ENCODE measurements around the gene UBAP2. TPM values are rescaled to one million over a fixed set of nuclear protein-coding genes. Genes with fewer than 3 reads are reported as not detected.

UBAP2 gene
- total RNA-seq, 6 experiments from 2014 or later, result 9.5 to 15.9 (median 11.4) TPM

DNA sequence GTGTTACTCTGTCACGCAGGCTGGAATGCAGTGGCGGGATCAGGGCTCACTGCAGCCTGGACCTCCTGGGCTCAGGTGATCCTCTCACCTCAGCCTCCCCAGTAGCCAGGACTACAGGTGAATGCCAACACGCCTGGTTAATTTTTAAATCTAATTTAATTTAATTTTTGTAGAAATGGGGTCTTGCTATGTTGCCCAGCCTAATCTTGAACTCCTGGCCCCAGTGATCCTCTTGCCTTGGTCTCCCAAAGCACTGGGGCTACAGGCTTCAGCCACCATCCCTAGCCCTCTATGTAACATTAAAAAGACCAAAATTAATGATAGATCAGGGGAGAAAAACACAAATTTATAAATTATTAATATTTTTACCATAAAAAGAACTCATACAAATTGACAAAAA lies 11.3 kb upstream of the UBAP2 start:
- no peak overlapping the region for H3K27ac ChIP-seq
- H3K4me3 ChIP-seq, result no peak overlapping the region
- H3K27me3 ChIP-seq, result no peaks in the 10 kb centered on the region
- WGBS (ENCODE audit: insufficient coverage, low coverage, low lambda C conversion rate, missing lambda C conversion rate), result 96% methylated on average over 3 of the region's 3 CpGs
- no peak for DNase-seq
- no peaks in the 10 kb centered on the region for H3K9me3 ChIP-seq
- no peaks in the 10 kb centered on the region for H3K36me3 ChIP-seq
- intact Hi-C loops (cut with DNase I), result no loop called here
- no peaks in the 10 kb centered on the region for H3K4me1 ChIP-seq
- no peak for ATAC-seq
- TF ChIP-seq POLR2A (IDR thresholded peaks at IDR 0.05), result no peak
- TF ChIP-seq, protein P1, sequence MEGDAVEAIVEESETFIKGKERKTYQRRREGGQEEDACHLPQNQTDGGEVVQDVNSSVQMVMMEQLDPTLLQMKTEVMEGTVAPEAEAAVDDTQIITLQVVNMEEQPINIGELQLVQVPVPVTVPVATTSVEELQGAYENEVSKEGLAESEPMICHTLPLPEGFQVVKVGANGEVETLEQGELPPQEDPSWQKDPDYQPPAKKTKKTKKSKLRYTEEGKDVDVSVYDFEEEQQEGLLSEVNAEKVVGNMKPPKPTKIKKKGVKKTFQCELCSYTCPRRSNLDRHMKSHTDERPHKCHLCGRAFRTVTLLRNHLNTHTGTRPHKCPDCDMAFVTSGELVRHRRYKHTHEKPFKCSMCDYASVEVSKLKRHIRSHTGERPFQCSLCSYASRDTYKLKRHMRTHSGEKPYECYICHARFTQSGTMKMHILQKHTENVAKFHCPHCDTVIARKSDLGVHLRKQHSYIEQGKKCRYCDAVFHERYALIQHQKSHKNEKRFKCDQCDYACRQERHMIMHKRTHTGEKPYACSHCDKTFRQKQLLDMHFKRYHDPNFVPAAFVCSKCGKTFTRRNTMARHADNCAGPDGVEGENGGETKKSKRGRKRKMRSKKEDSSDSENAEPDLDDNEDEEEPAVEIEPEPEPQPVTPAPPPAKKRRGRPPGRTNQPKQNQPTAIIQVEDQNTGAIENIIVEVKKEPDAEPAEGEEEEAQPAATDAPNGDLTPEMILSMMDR (IDR thresholded peaks at IDR 0.05), result no peak

DNA sequence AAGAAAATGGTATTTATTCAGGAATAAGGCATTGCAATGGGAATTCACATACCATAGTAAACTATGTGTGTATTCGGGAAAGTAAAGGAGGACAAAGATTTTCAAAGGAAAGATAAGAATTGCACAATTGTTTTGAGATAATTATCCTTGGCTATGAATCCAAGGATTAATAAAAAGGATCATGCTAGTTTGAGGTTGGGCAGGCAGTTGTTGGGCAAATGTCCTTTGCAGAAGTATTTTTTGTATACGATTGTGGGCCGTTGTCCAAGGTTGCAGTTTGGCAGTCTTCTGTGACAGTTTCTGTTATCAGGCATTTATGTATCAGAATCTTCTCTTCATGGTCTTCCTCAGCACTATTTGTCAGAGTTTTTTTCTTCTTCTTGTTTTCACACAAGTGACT lies 10.6 kb upstream of the UBAP2 start:
- Histone ChIP-seq H3K4me3 (no peak overlapping the region), H3K9me3 (no peaks in the 10 kb centered on the region), H3K36me3 (no peaks in the 10 kb centered on the region), H3K27ac (no peak overlapping the region), H3K4me1 (no peaks in the 10 kb centered on the region), H3K27me3 (no peaks in the 10 kb centered on the region)
- DNase-seq, result no peak
- intact Hi-C loops (cut with DNase I), result no loop called here
- 19% methylated on average over 3 of the region's 3 CpGs for WGBS (ENCODE audit: insufficient coverage, low coverage, low lambda C conversion rate, missing lambda C conversion rate)
- no peak for TF ChIP-seq POLR2A (IDR thresholded peaks at IDR 0.05)
- TF ChIP-seq, protein P1 (IDR thresholded peaks at IDR 0.05), result no peak
- no peak for ATAC-seq

DNA sequence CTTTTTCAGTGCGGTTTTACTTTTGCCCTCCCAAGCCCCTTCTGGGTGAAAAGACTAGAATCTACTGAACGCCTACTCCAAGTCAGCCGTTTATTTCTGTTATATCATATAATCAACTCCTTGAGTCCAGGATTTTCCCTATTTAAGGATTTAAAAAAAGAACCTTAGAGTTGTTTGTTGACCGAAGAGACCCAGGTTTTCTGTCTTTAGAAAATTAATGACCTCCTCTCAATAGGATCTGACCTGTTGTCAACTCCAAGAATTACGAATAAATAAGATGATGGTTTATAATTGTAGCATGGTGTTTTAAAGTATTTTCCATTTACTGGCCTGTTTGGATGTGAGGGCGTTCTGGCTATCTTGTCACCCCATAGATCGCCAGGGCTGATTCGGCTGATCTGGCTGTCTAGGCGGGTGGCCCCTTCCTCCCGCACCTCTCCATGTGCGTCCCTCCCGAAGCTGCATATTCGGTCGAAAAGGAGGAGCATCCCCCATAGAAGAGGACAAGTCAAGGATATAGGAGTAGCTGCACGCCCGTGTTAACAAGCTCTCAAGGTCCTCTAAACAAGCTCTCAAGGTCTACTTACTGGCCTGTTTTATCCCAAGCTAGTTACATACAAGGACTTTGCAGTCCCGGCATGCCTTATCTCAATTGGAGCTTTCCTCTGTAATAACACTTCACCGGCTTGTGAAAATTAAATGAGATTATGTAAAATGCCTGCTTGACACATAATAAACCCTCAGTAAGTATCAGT lies 1.1 kb upstream of the UBAP2 start:
- peaks cover 0 to 18% (median 3%) of the 10 kb centered on the region in 4 donors for H3K4me1 ChIP-seq
- no peaks in the 10 kb centered on the region for H3K27me3 ChIP-seq
- 45% methylated on average over 18 of the region's 18 CpGs for WGBS (ENCODE audit: insufficient coverage, low coverage, low lambda C conversion rate, missing lambda C conversion rate)
- ATAC-seq (no peak), DNase-seq (no peak)
- TF ChIP-seq, protein P1 (IDR thresholded peaks at IDR 0.05), result no peak
- TF ChIP-seq POLR2A (IDR thresholded peaks at IDR 0.05), result peak; percentile 13
- H3K36me3 ChIP-seq, result no peaks in the 10 kb centered on the region
- peak overlapping the region; percentile 94 to 100 (median 100) for H3K4me3 ChIP-seq
- H3K9me3 ChIP-seq, result no peaks in the 10 kb centered on the region
- intact Hi-C loops (cut with DNase I), result no loop called here
- H3K27ac ChIP-seq, result peak overlapping the region; percentile 90 to 97 (median 95)

DNA sequence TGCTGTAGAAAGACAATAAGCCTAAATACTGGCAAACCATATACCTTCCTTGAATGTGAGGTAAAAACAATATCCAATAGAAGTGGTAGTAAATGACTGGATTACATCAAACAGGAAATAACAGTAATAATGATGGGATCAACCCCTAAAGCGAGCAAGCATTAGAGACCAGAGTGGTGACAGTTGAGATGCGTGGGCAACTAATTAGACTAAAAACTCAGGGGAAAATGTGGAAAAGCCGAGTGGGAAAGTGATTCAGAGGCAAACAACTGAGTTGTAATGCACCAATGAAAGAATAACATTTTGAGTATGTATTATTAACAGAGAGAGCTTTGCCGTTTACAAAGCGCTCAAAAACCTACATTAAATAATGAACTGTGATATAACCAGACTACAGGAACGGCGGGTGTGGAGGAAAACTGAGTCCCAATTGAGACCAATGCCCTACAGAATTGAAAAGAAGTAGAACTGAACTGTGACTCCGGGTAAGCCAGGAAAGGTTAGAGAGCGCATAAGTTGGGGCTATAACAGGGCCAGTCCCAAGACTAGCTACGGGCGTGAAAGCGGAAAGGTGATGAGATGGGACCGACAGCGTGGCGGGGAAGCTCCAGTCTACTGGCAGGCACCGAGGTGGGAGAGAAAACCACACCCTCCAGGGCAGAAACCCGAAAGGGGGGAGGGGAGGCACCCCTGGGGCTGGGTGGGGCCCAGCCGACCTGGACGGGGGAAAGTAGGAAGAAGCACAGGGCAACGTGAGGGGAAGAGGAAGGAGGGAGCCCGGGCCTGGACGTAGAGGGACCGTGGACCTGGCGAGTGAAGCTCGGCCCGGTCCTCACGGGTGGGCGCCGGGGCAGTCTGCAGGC lies 592 bp downstream of the UBAP2 start:
- H3K36me3 ChIP-seq, result no peaks in the 10 kb centered on the region
- WGBS (ENCODE audit: insufficient coverage, low coverage, low lambda C conversion rate, missing lambda C conversion rate), result 1% methylated on average over 26 of the region's 29 CpGs
- no peaks in the 10 kb centered on the region for H3K9me3 ChIP-seq
- H3K27me3 ChIP-seq, result no peaks in the 10 kb centered on the region
- H3K4me3 ChIP-seq, result peak overlapping the region; percentile 94 to 100 (median 100)
- intact Hi-C loops (cut with DNase I), result no loop called here
- peaks cover 0 to 18% (median 3%) of the 10 kb centered on the region in 4 donors for H3K4me1 ChIP-seq
- ATAC-seq, result peak; percentile 18 to 43 (median 38)
- TF ChIP-seq, protein P1 (IDR thresholded peaks at IDR 0.05), result no peak
- TF ChIP-seq POLR2A (IDR thresholded peaks at IDR 0.05), result no peak
- H3K27ac ChIP-seq, result peak overlapping the region; percentile 90 to 97 (median 95)
- DNase-seq, result peak in 2 of 3 donors; percentile 59 to 63
